Endothelial cell of umbilical vein (primary cell): ENCODE data around the gene DNM2. TPM values are rescaled to one million over a fixed set of nuclear protein-coding genes. Genes with fewer than 3 reads are reported as not detected.

ENCODE experiments used
- BruUV-seq: library from RNA; stranded (reverse); fragments of 400-500 nt; replicated peaks from 2 replicates; lab custom pipeline; 2021; lab: Mats Ljungman, UMichigan
- CTCF ChIA-PET: fragments of 300-600, 350-600 bp; sonication (Branson Sonifier 250); formaldehyde crosslinking; loops from one replicate; lab custom pipeline; 2021; ENCODE audit warnings: antibody characterized with exemption, inconsistent platforms; lab: Charles Lee
- POLR2A ChIA-PET: fragments of 300-600, 350-600 bp; sonication (Branson Sonifier 250); formaldehyde crosslinking; loops from one replicate; lab custom pipeline; 2021; ENCODE audit warnings: antibody characterized with exemption, inconsistent platforms; lab: Charles Lee
- DNase-seq: peaks from one replicate; pipeline ENCODE4 v3.0.0-alpha.2; 2011; ENCODE audit warnings: low read depth, low spot score
- FAIRE-seq: peaks from 2 replicates; lab custom pipeline; 2011; peaks lifted over from hg19 to GRCh38; lab: Jason Lieb, UNC
- H2AFZ ChIP-seq: 2 replicates; pipeline ENCODE4 v1.6.0; 2012; ENCODE audit warnings: low read depth, low read length, control low read depth, inconsistent platforms
- H3K27ac ChIP-seq: 2 replicates; pipeline ENCODE4 v1.5.1; 2011; ENCODE audit warnings: low read depth, mild to moderate bottlenecking, control low read depth, low read length, moderate library complexity; ENCODE audit not compliant: insufficient read depth
- H3K27me3 ChIP-seq, 2 experiments: 2 replicates each; pipeline versions ENCODE4 v1.6.0 to v1.6.1; 2011; ENCODE audit warnings: low read length in 2 of 2, mixed read lengths in 1 of 2; ENCODE audit not compliant: control insufficient read depth in 2 of 2, insufficient read depth in 2 of 2
- H3K36me3 ChIP-seq, 2 experiments: 2 replicates in 1 of 2; 3 replicates in 1 of 2; pipeline ENCODE4 v1.5.1; 2011; ENCODE audit warnings: low read length in 2 of 2, mild to moderate bottlenecking in 1 of 2, moderate library complexity in 1 of 2; ENCODE audit not compliant: control insufficient read depth in 2 of 2, insufficient read depth in 2 of 2; ENCODE audit errors: extremely low read depth in 1 of 2
- H3K4me1 ChIP-seq: 3 replicates; pipeline ENCODE4 v1.5.1; 2011; ENCODE audit warnings: mild to moderate bottlenecking, low read length; ENCODE audit not compliant: control insufficient read depth, insufficient read depth; ENCODE audit errors: extremely low read depth
- H3K4me2 ChIP-seq: 2 replicates; pipeline ENCODE4 v1.6.1; 2011; ENCODE audit warnings: low read length, control low read depth, mixed read lengths; ENCODE audit not compliant: insufficient read depth
- H3K4me3 ChIP-seq, 3 experiments: fragments of 200-600 bp in 1 of 3; sonication (generic), shearing (Covaris generic) in 1 of 3; replicated peaks in 1 of 3; 2 replicates each; pipeline ENCODE4 v1.5.1; 2011 to 2016; ENCODE audit warnings: control low read depth in 3 of 3, low read length in 3 of 3, mild to moderate bottlenecking in 2 of 3, inconsistent platforms in 1 of 3, low read depth in 1 of 3, moderate library complexity in 1 of 3; ENCODE audit not compliant: insufficient read depth in 1 of 3
- H3K79me2 ChIP-seq: 2 replicates; pipeline ENCODE4 v1.6.0; 2012; ENCODE audit warnings: low read length, inconsistent platforms; ENCODE audit not compliant: control insufficient read depth, insufficient read depth
- H3K9ac ChIP-seq: replicated peaks from 2 replicates; pipeline ENCODE3; 2011; ENCODE audit warnings: low read length, control low read depth; ENCODE audit not compliant: insufficient read depth; ENCODE audit errors: extremely low read depth
- H3K9me1 ChIP-seq: replicated peaks from 3 replicates; pipeline ENCODE4 v1.6.0; 2011; ENCODE audit warnings: mild to moderate bottlenecking, low read length; ENCODE audit not compliant: control insufficient read depth, insufficient read depth; ENCODE audit errors: extremely low read depth
- H3K9me3 ChIP-seq: replicated peaks from 2 replicates; pipeline ENCODE4 v1.5.1; 2012; ENCODE audit warnings: low read length, inconsistent platforms; ENCODE audit not compliant: control insufficient read depth, insufficient read depth
- H4K20me1 ChIP-seq: replicated peaks from 2 replicates; pipeline ENCODE3; 2011; ENCODE audit warnings: mild to moderate bottlenecking, low read length; ENCODE audit not compliant: control insufficient read depth, insufficient read depth; ENCODE audit errors: extremely low read depth
- CTCF ChIP-seq, 2 donors: IDR thresholded peaks; 1 replicate in 1 of 2; 2 replicates in 1 of 2; pipeline ENCODE4 v1.5.1; 2011; ENCODE audit warnings: low read length in 2 of 2, mild to moderate bottlenecking in 2 of 2, moderate library complexity in 2 of 2, control low read depth in 1 of 2, inconsistent platforms in 1 of 2, low read depth in 1 of 2; ENCODE audit not compliant: insufficient read depth in 1 of 2; ENCODE audit errors: extremely low read depth in 1 of 2
- EZH2 ChIP-seq: IDR thresholded peaks from 2 replicates; pipeline ENCODE4 v1.6.1; 2012; ENCODE audit warnings: borderline replicate concordance, low read depth, mild to moderate bottlenecking, moderate library complexity, low read length, inconsistent platforms; ENCODE audit not compliant: severe bottlenecking
- FOS ChIP-seq: IDR thresholded peaks from 2 replicates; pipeline ENCODE4 v1.6.1; 2011; ENCODE audit warnings: mild to moderate bottlenecking, low read length, moderate library complexity, borderline replicate concordance; ENCODE audit not compliant: insufficient read depth
- GATA2 ChIP-seq: IDR thresholded peaks from 2 replicates; pipeline ENCODE4 v1.7.0; 2011; ENCODE audit warnings: low read depth, mild to moderate bottlenecking, moderate library complexity, mixed read lengths, low read length; ENCODE audit not compliant: insufficient read length, insufficient read depth
- JUN ChIP-seq: IDR thresholded peaks from 2 replicates; pipeline ENCODE4 v1.6.1; 2011; ENCODE audit warnings: borderline replicate concordance, low read depth; ENCODE audit not compliant: insufficient read length, insufficient read depth
- MYC ChIP-seq: IDR thresholded peaks from one replicate; pipeline ENCODE4 v1.6.1; 2011; ENCODE audit warnings: mild to moderate bottlenecking, low read depth, low read length
- POLR2A ChIP-seq: IDR thresholded peaks from 2 replicates; pipeline ENCODE4 v1.6.1; 2012; ENCODE audit warnings: low read depth, mild to moderate bottlenecking, control low read depth, low read length
- POLR2AphosphoS5 ChIP-seq: IDR thresholded peaks from 2 replicates; pipeline ENCODE4 v1.6.1; 2012; ENCODE audit warnings: low read depth, mild to moderate bottlenecking, control low read depth, low read length, moderate library complexity; ENCODE audit not compliant: insufficient read depth
- dilution Hi-C: fragments of 300-500 bp; cut with MboI; formaldehyde crosslinking; loops from one replicate; pipeline ENCODE4 v1.15.0; 2019; ENCODE audit warnings: low sequenced_read_pairs; ENCODE audit not compliant: extremely low pct_ligation_motif_present
- intact Hi-C: fragments of 100-400 bp; cut with micrococcal nuclease; formaldehyde crosslinking; loops from one replicate; pipeline ENCODE4 v1.10.0; 2022
- polyA plus RNA-seq, 4 experiments: library from polyadenylated mRNA; depleted of rRNA in 3 of 4; stranded (reverse) in 3 of 4; unstranded in 1 of 4; fragments of >200 nt; gene quantifications; 2 replicates each; pipeline versions ENCODE4 v1.2.1 to v1.2.3, GENCODE V29; 2011 to 2012; ENCODE audit warnings: missing spikeins in 1 of 4
- total RNA-seq: library from RNA; stranded (reverse); gene quantifications from 2 replicates; pipeline ENCODE4 v1.2.3, GENCODE V29; 2021
- TF ChIP-seq, protein P1 (sequence below): IDR thresholded peaks from 2 replicates; pipeline ENCODE4 v1.6.1; 2011; ENCODE audit not compliant: insufficient read depth, insufficient read length

The DNM2 gene
- total and polyA plus RNA-seq, 2 donors (not counting 3 experiments of a cell fraction or from before 2014, with no cell fraction given) = 81.8 to 175 TPM

DNA sequence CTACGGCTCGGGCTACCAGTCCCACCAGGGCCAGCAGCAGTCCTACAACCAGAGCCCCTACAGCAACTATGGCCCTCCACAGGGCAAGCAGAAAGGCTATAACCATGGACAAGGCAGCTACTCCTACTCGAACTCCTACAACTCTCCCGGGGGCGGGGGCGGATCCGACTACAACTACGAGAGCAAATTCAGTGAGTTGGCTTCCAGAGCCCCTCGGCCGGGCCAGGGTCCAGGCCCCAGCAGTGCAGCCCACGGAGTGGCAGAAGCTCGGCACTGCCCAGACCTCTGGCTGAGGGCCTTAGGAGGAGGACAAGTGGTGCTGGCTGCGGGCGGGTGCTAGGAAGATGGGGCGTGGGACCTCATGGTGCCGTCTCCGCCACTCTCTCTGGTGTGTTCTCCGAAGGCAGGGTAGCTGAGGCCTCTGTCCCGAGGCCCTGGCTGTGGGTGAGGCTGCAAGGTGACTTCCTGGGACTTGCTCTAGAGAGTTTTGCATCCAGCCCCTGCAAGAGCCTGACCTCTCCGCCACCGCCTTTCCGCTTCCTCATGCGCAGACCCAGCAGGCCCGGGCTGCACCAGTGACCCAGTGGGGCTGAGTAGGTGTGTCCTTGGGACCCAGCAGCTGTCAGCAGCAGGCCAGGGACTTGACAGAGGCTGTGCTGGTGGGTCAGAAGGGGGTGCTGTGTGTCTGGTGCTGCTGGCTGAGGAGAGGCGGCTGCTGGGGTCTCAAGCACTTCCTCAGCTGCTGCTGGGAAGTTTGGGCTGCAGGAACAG, 30.2 kb upstream of the DNM2 start:
- H3K27ac ChIP-seq = no peak overlapping the region
- BruUV-seq = no TSS peak
- no peaks in the 10 kb centered on the region for H3K9me3 ChIP-seq
- no peaks in the 10 kb centered on the region for H3K9me1 ChIP-seq
- H4K20me1 ChIP-seq = no peaks in the 10 kb centered on the region
- H3K9ac ChIP-seq = no peak overlapping the region
- CTCF ChIA-PET = interaction anchor here (2.1 to 3.4 kb wide), 2 partner anchors 12 kb away, joined by 5 to 22 read pairs; no protein-coding TSS in a partner anchor
- intact Hi-C loops (no loop called here), dilution Hi-C loops (no loop called here)
- peaks cover 3% of the 10 kb centered on the region for H3K79me2 ChIP-seq
- no peak overlapping the region for H3K4me3 ChIP-seq
- no peak for FAIRE-seq
- H3K4me1 ChIP-seq = no peaks in the 10 kb centered on the region
- no peak overlapping the region for H3K4me2 ChIP-seq
- no peak for TF ChIP-seq POLR2A
- no peak for DNase-seq
- POLR2A ChIA-PET = no interaction called here
- H3K27me3 ChIP-seq = no peaks in the 10 kb centered on the region
- H3K36me3 ChIP-seq = peaks cover 21 to 69% of the 10 kb centered on the region in 2 experiments
- no peak overlapping the region for H2AFZ ChIP-seq

GRCh38 chr19:10688545-10689280, 29.2 kb upstream of the DNM2 start:
- Histone ChIP-seq H2AFZ (no peak overlapping the region), H3K79me2 (peaks cover 3% of the 10 kb centered on the region), H3K9ac (no peak overlapping the region), H3K9me3 (no peaks in the 10 kb centered on the region), H3K27ac (no peak overlapping the region), H3K4me3 (no peak overlapping the region), H3K27me3 (no peaks in the 10 kb centered on the region), H3K9me1 (no peaks in the 10 kb centered on the region), H3K4me2 (no peak overlapping the region), H4K20me1 (no peaks in the 10 kb centered on the region), H3K36me3 (peaks cover 16 to 59% of the 10 kb centered on the region in 2 experiments), H3K4me1 (no peaks in the 10 kb centered on the region)
- FAIRE-seq (no peak), DNase-seq (no peak)
- ChIA-PET POLR2A (interaction anchor here (1.0 kb wide), 1 partner anchor 20 kb away, joined by 3 read pairs; no protein-coding TSS in a partner anchor), CTCF (interaction anchor here (3.4 kb wide), 1 partner anchor 11 kb away, joined by 22 read pairs; no protein-coding TSS in a partner anchor)
- TF ChIP-seq FOS (no peak), MYC (no peak), CTCF (IDR thresholded peaks at IDR 0.05; ENCODE audit: extremely low read depth in 1 of 2, insufficient read depth in 1 of 2, low read depth in 1 of 2, low read length in 2 of 2) (no peak), POLR2A (no peak), POLR2AphosphoS5 (no peak), GATA2 (no peak), JUN (no peak), EZH2 (no peak)
- TF ChIP-seq, protein P1, sequence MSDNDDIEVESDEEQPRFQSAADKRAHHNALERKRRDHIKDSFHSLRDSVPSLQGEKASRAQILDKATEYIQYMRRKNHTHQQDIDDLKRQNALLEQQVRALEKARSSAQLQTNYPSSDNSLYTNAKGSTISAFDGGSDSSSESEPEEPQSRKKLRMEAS = no peak
- no TSS peak for BruUV-seq
- intact Hi-C loops = no loop called here
- dilution Hi-C loops = no loop called here
